ENCODE data around the gene DUSP22.

Gene DUSP22

GRCh38 chr6:382883-383810, 90.9 kb downstream of the DUSP22 start:
- Histone ChIP-seq H3K36me3 (replicated peaks; ENCODE audit: low read depth, low read length) (no peaks in the 10 kb centered on the region), H3K9me3 (ENCODE audit: insufficient read depth, low read length) (no peaks in the 10 kb centered on the region), H3K27me3 (ENCODE audit: low read depth, low read length) (peaks cover 34% of the 10 kb centered on the region), H4K20me1 (ENCODE audit: insufficient read depth, low read length) (no peaks in the 10 kb centered on the region), H2AFZ (ENCODE audit: low read depth, low read length) (no peak overlapping the region), H3K4me3 (ENCODE audit: low read length) (no peak overlapping the region), H3K4me1 (ENCODE audit: low read length) (peaks cover 29% of the 10 kb centered on the region), H3K4me2 (ENCODE audit: low read length) (no peak overlapping the region), H3K9ac (ENCODE audit: low read length) (no peak overlapping the region), H3K79me2 (ENCODE audit: low read length) (no peaks in the 10 kb centered on the region), H3K27ac (ENCODE audit: low read length) (no peak overlapping the region)
- no peak for TF ChIP-seq EZH2phosphoT487 (IDR thresholded peaks at IDR 0.05; ENCODE audit: low read depth)
- TF ChIP-seq, protein P1, sequence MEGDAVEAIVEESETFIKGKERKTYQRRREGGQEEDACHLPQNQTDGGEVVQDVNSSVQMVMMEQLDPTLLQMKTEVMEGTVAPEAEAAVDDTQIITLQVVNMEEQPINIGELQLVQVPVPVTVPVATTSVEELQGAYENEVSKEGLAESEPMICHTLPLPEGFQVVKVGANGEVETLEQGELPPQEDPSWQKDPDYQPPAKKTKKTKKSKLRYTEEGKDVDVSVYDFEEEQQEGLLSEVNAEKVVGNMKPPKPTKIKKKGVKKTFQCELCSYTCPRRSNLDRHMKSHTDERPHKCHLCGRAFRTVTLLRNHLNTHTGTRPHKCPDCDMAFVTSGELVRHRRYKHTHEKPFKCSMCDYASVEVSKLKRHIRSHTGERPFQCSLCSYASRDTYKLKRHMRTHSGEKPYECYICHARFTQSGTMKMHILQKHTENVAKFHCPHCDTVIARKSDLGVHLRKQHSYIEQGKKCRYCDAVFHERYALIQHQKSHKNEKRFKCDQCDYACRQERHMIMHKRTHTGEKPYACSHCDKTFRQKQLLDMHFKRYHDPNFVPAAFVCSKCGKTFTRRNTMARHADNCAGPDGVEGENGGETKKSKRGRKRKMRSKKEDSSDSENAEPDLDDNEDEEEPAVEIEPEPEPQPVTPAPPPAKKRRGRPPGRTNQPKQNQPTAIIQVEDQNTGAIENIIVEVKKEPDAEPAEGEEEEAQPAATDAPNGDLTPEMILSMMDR (IDR thresholded peaks at IDR 0.05; ENCODE audit: low read depth, low read length): no peak

DNA sequence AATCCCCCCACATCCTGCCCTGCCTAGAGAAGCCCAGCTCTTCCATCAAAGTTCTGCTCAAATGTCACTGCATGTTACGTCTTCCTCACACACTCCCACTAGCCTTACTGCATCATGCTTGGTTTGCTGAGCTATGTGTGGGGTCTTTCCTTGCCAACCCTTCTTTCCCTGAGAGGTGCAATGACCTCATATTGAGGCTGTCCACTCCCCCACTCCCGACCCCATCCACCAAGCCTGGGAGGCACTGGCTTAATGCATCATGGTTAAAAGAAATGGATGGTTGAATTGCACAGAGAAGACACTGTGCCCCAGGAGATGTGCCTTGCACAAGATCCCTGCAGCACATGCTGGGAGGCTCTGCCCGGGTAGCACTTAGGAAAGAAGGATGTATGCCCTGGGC, 91.6 kb downstream of the DUSP22 start:
- TF ChIP-seq EZH2phosphoT487 (IDR thresholded peaks at IDR 0.05; ENCODE audit: low read depth): no peak
- TF ChIP-seq, protein P1 (IDR thresholded peaks at IDR 0.05; ENCODE audit: low read depth, low read length): no peak
- Histone ChIP-seq H3K79me2 (ENCODE audit: low read length) (no peaks in the 10 kb centered on the region), H3K27me3 (ENCODE audit: low read depth, low read length) (peaks cover 33% of the 10 kb centered on the region), H4K20me1 (ENCODE audit: insufficient read depth, low read length) (no peaks in the 10 kb centered on the region), H3K27ac (ENCODE audit: low read length) (no peak overlapping the region), H3K4me1 (ENCODE audit: low read length) (peaks cover 29% of the 10 kb centered on the region), H3K9me3 (ENCODE audit: insufficient read depth, low read length) (no peaks in the 10 kb centered on the region), H3K9ac (ENCODE audit: low read length) (no peak overlapping the region), H2AFZ (ENCODE audit: low read depth, low read length) (no peak overlapping the region), H3K36me3 (replicated peaks; ENCODE audit: low read depth, low read length) (no peaks in the 10 kb centered on the region), H3K4me2 (ENCODE audit: low read length) (no peak overlapping the region), H3K4me3 (ENCODE audit: low read length) (no peak overlapping the region)

DNA sequence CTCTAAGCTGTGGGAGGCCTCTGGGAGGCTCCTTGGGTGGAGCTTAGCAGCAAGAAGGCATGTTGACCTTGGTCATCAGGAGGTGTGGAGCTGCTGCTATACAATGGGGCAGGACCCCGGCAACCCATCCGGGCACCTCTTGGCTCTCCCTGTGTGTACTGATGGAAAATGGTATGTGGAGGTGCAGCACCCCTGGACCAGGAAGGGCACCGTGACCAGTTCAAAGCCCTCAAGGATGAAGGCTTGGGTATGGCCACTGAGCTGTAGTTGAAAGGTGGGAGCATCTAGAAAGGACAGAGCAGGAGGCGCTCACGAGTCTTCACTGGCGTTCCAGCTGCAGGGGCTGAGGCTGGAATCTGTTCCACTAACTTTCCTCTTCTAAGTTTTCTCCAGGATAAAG, 92.6 kb downstream of the DUSP22 start:
- H3K27me3 ChIP-seq (ENCODE audit: low read depth, low read length): peaks cover 24% of the 10 kb centered on the region
- no peak overlapping the region for H3K9ac ChIP-seq (ENCODE audit: low read length)
- H3K27ac ChIP-seq (ENCODE audit: low read length): no peak overlapping the region
- H3K4me2 ChIP-seq (ENCODE audit: low read length): no peak overlapping the region
- no peaks in the 10 kb centered on the region for H4K20me1 ChIP-seq (ENCODE audit: insufficient read depth, low read length)
- peaks cover 2% of the 10 kb centered on the region for H3K79me2 ChIP-seq (ENCODE audit: low read length)
- no peaks in the 10 kb centered on the region for H3K36me3 ChIP-seq (replicated peaks; ENCODE audit: low read depth, low read length)
- no peak overlapping the region for H2AFZ ChIP-seq (ENCODE audit: low read depth, low read length)
- TF ChIP-seq, protein P1 (IDR thresholded peaks at IDR 0.05; ENCODE audit: low read depth, low read length): no peak
- TF ChIP-seq EZH2phosphoT487 (IDR thresholded peaks at IDR 0.05; ENCODE audit: low read depth): no peak
- no peaks in the 10 kb centered on the region for H3K9me3 ChIP-seq (ENCODE audit: insufficient read depth, low read length)
- H3K4me3 ChIP-seq (ENCODE audit: low read length): no peak overlapping the region
- peaks cover 28% of the 10 kb centered on the region for H3K4me1 ChIP-seq (ENCODE audit: low read length)

GRCh38 chr6:385614-386013, 93.3 kb downstream of the DUSP22 start:
- H3K4me1 ChIP-seq (ENCODE audit: low read length): peaks cover 33% of the 10 kb centered on the region
- H4K20me1 ChIP-seq (ENCODE audit: insufficient read depth, low read length): no peaks in the 10 kb centered on the region
- no peaks in the 10 kb centered on the region for H3K36me3 ChIP-seq (replicated peaks; ENCODE audit: low read depth, low read length)
- H3K9ac ChIP-seq (ENCODE audit: low read length): no peak overlapping the region
- H3K9me3 ChIP-seq (ENCODE audit: insufficient read depth, low read length): no peaks in the 10 kb centered on the region
- peaks cover 9% of the 10 kb centered on the region for H3K79me2 ChIP-seq (ENCODE audit: low read length)
- H3K4me3 ChIP-seq (ENCODE audit: low read length): no peak overlapping the region
- TF ChIP-seq, protein P1 (IDR thresholded peaks at IDR 0.05; ENCODE audit: low read depth, low read length): no peak
- no peak for TF ChIP-seq EZH2phosphoT487 (IDR thresholded peaks at IDR 0.05; ENCODE audit: low read depth)
- H2AFZ ChIP-seq (ENCODE audit: low read depth, low read length): no peak overlapping the region
- no peak overlapping the region for H3K27ac ChIP-seq (ENCODE audit: low read length)
- H3K4me2 ChIP-seq (ENCODE audit: low read length): no peak overlapping the region
- H3K27me3 ChIP-seq (ENCODE audit: low read depth, low read length): peaks cover 17% of the 10 kb centered on the region
